H9 (cell line): ENCODE measurements around the gene MIEF1. TPM values are rescaled to one million over a fixed set of nuclear protein-coding genes. Genes with fewer than 3 reads are reported as not detected.

Experiments
- DNase-seq: peaks from one replicate; pipeline ENCODE4 v3.0.0-alpha.2; 2017
- H2AFZ ChIP-seq: one replicate; pipeline ENCODE4 v1.6.1; 2013; ENCODE audit warnings: mild to moderate bottlenecking, low read length, control low read depth, moderate library complexity
- H2AK5ac ChIP-seq: 2 replicates; pipeline ENCODE4 v1.6.1; 2013; ENCODE audit warnings: low read length, control low read depth, mixed read lengths; ENCODE audit not compliant: insufficient read length
- H2BK120ac ChIP-seq: one replicate; pipeline ENCODE4 v1.6.1; 2013; ENCODE audit warnings: low read depth, mild to moderate bottlenecking, low read length, control low read depth, inconsistent platforms; ENCODE audit not compliant: poor library complexity, severe bottlenecking
- H2BK12ac ChIP-seq: 2 replicates; pipeline ENCODE4 v1.6.1; 2013; ENCODE audit warnings: low read length, control low read depth, mixed read lengths, low read depth; ENCODE audit not compliant: insufficient read length
- H2BK15ac ChIP-seq: 2 replicates; pipeline ENCODE4 v1.6.1; 2013; ENCODE audit warnings: low read depth, low read length, control low read depth
- H2BK20ac ChIP-seq: one replicate; pipeline ENCODE4 v1.6.1; 2013; ENCODE audit warnings: low read depth, mild to moderate bottlenecking, low read length, control low read depth, inconsistent platforms; ENCODE audit not compliant: poor library complexity, severe bottlenecking
- H2BK5ac ChIP-seq: 2 replicates; pipeline ENCODE4 v1.6.1; 2013; ENCODE audit warnings: low read length, control low read depth, mixed read lengths; ENCODE audit not compliant: insufficient read length
- H3K14ac ChIP-seq: 2 replicates; pipeline ENCODE4 v1.6.1; 2013; ENCODE audit warnings: low read length, control low read depth; ENCODE audit not compliant: insufficient read depth
- H3K18ac ChIP-seq: 2 replicates; pipeline ENCODE4 v1.6.1; 2013; ENCODE audit warnings: low read depth, mild to moderate bottlenecking, mixed read lengths, low read length, control low read depth; ENCODE audit not compliant: insufficient read length
- H3K23ac ChIP-seq: 2 replicates; pipeline ENCODE4 v1.6.1; 2013; ENCODE audit warnings: low read length, control low read depth, mixed read lengths, low read depth; ENCODE audit not compliant: insufficient read length
- H3K23me2 ChIP-seq: 2 replicates; pipeline ENCODE4 v1.6.1; 2013; ENCODE audit warnings: low read depth, mild to moderate bottlenecking, mixed read lengths, low read length, control low read depth; ENCODE audit not compliant: insufficient read length, poor library complexity, severe bottlenecking
- H3K27ac ChIP-seq: 2 replicates; pipeline ENCODE4 v1.5.1; 2013; ENCODE audit warnings: low read length, control low read depth, mixed read lengths, low read depth; ENCODE audit not compliant: insufficient read length
- H3K27me3 ChIP-seq: 2 replicates; pipeline ENCODE4 v1.6.1; 2013; ENCODE audit warnings: low read length, control low read depth, inconsistent platforms; ENCODE audit not compliant: insufficient read depth
- H3K4ac ChIP-seq: 2 replicates; pipeline ENCODE4 v1.6.1; 2013; ENCODE audit warnings: low read depth, mild to moderate bottlenecking, control low read depth, inconsistent platforms, low read length, moderate library complexity
- H3K4me1 ChIP-seq: 2 replicates; pipeline ENCODE4 v1.6.1; 2013; ENCODE audit warnings: low read length, control low read depth, inconsistent platforms; ENCODE audit not compliant: insufficient read depth
- H3K4me2 ChIP-seq: 2 replicates; pipeline ENCODE4 v1.6.1; 2013; ENCODE audit warnings: low read length, control low read depth, mixed read lengths; ENCODE audit not compliant: insufficient read length, insufficient read depth
- H3K56ac ChIP-seq: 2 replicates; pipeline ENCODE4 v1.6.1; 2013; ENCODE audit warnings: low read depth, mild to moderate bottlenecking, mixed read lengths, low read length, control low read depth; ENCODE audit not compliant: insufficient read length
- H3K79me1 ChIP-seq: 2 replicates; pipeline ENCODE4 v1.6.1; 2013; ENCODE audit warnings: low read depth, mild to moderate bottlenecking, moderate library complexity, low read length, control low read depth, inconsistent platforms; ENCODE audit not compliant: insufficient read depth, poor library complexity, severe bottlenecking
- H3K79me2 ChIP-seq: 2 replicates; pipeline ENCODE4 v1.6.1; 2013; ENCODE audit warnings: low read length, control low read depth, inconsistent platforms; ENCODE audit not compliant: insufficient read depth
- H3K9ac ChIP-seq: 2 replicates; pipeline ENCODE4 v1.6.1; 2013; ENCODE audit warnings: low read length, control low read depth, mixed read lengths; ENCODE audit not compliant: insufficient read length; ENCODE audit errors: extremely low read depth
- H3K9me3 ChIP-seq: one replicate; pipeline ENCODE4 v1.6.1; 2013; ENCODE audit warnings: low read depth, low read length, inconsistent platforms; ENCODE audit not compliant: control insufficient read depth
- H3T11ph ChIP-seq: one replicate; pipeline ENCODE4 v1.6.1; 2013; ENCODE audit warnings: mild to moderate bottlenecking, low read length, control low read depth, inconsistent platforms
- H4K20me1 ChIP-seq: one replicate; pipeline ENCODE4 v1.6.1; 2013; ENCODE audit not compliant: control insufficient read depth, insufficient read length, insufficient read depth
- H4K5ac ChIP-seq: 2 replicates; pipeline ENCODE4 v1.6.1; 2013; ENCODE audit warnings: low read depth, mild to moderate bottlenecking, mixed read lengths, low read length, control low read depth; ENCODE audit not compliant: insufficient read length
- H4K8ac ChIP-seq: replicated peaks from 2 replicates; pipeline ENCODE4 v1.6.1; 2013; ENCODE audit warnings: low read length, control low read depth, mixed read lengths, low read depth; ENCODE audit not compliant: insufficient read length
- H4K91ac ChIP-seq: 2 replicates; pipeline ENCODE4 v1.6.1; 2013; ENCODE audit warnings: low read depth, mild to moderate bottlenecking, moderate library complexity, mixed read lengths, low read length, control low read depth; ENCODE audit not compliant: insufficient read length
- H3K27ac Mint-ChIP-seq, 3 experiments: 2 replicates in 2 of 3; 3 replicates in 1 of 3; pipeline ENCODE4 v1.8.0; 2020 to 2021; ENCODE audit warnings: mixed read lengths in 3 of 3, mild to moderate bottlenecking in 1 of 3, moderate library complexity in 1 of 3
- H3K27me3 Mint-ChIP-seq: 2 replicates; pipeline ENCODE4 v1.8.0; 2021; ENCODE audit warnings: low read depth, mild to moderate bottlenecking, moderate library complexity, mixed read lengths
- H3K36me3 Mint-ChIP-seq, 3 experiments: 2 replicates in 2 of 3; 3 replicates in 1 of 3; pipeline ENCODE4 v1.8.0; 2020 to 2021; ENCODE audit warnings: low read depth in 3 of 3, mixed read lengths in 3 of 3; ENCODE audit not compliant: insufficient read depth in 1 of 3
- H3K4me1 Mint-ChIP-seq, 2 experiments: 2 replicates each; pipeline ENCODE4 v1.8.0; 2020; ENCODE audit warnings: mixed read lengths in 2 of 2
- H3K4me3 Mint-ChIP-seq, 2 experiments: 2 replicates in 1 of 2; 3 replicates in 1 of 2; pipeline ENCODE4 v1.8.0; 2020 to 2021; ENCODE audit warnings: mild to moderate bottlenecking in 2 of 2, mixed read lengths in 2 of 2, moderate library complexity in 1 of 2
- H3K9me3 Mint-ChIP-seq, 2 experiments: 2 replicates in 1 of 2; 3 replicates in 1 of 2; pipeline ENCODE4 v1.8.0; 2020; ENCODE audit warnings: mild to moderate bottlenecking in 2 of 2, mixed read lengths in 2 of 2, moderate library complexity in 1 of 2
- CTCF ChIP-seq: fragments of 200-600 bp; sonication (generic); conservative IDR thresholded peaks from 3 replicates; pipeline ENCODE4 v1.8.0; 2021; ENCODE audit warnings: antibody characterized with exemption, mild to moderate bottlenecking
- WGBS: extraction: QIAGEN DNeasy Blood & Tissue Kit; methylation state at CpG from one replicate; pipeline ENCODE4 v1.1.7; 2013; ENCODE audit warnings: missing lambda C conversion rate, low lambda C conversion rate, mixed read lengths; ENCODE audit not compliant: insufficient read length; ENCODE audit errors: extremely low coverage; 5-methylcytosine and 5-hydroxymethylcytosine counted together
- total RNA-seq: library from RNA; stranded (reverse); gene quantifications from 2 replicates; pipeline ENCODE4 v1.2.1, GENCODE V29; 2021

MIEF1 gene
- total RNA-seq, 1 experiment from 2014 or later: 32.6 TPM

- Histone ChIP-seq H3K27ac (no peak overlapping the region), H3T11ph (no peak overlapping the region), H3K9me3 (no peaks in the 10 kb centered on the region), H3K4ac (no peak overlapping the region), H2BK12ac (no peak overlapping the region), H4K20me1 (peaks cover 2% of the 10 kb centered on the region), H3K23ac (no peak overlapping the region), H3K14ac (peak overlapping the region; percentile 50), H3K4me2 (no peak overlapping the region), H3K23me2 (no peaks in the 10 kb centered on the region), H3K79me1 (no peaks in the 10 kb centered on the region), H3K56ac (no peak overlapping the region), H2BK15ac (no peak overlapping the region), H4K91ac (no peak overlapping the region), H2AK5ac (no peak overlapping the region), H4K5ac (no peak overlapping the region), H3K18ac (no peak overlapping the region), H3K79me2 (no peaks in the 10 kb centered on the region), H2BK120ac (no peak overlapping the region), H4K8ac (no peak overlapping the region), H3K27me3 (no peaks in the 10 kb centered on the region), H3K9ac (no peak overlapping the region), H2BK5ac (no peak overlapping the region), H2BK20ac (no peak overlapping the region), H2AFZ (no peak overlapping the region), H3K4me1 (peaks cover 3% of the 10 kb centered on the region; the same call in 1 of the 2 replicates)
- no peak for TF ChIP-seq CTCF
- Mint-ChIP-seq H3K27ac (peak overlapping the region in 1 of 3 experiments; percentile 56; a peak in 3 of 7 replicates), H3K9me3 (no peaks in the 10 kb centered on the region), H3K4me1 (peaks cover 45 to 60% of the 10 kb centered on the region in 2 experiments), H3K36me3 (no peaks in the 10 kb centered on the region), H3K4me3 (peak overlapping the region in 1 of 2 experiments; percentile 51; a peak in 2 of 5 replicates), H3K27me3 (peaks cover 16% of the 10 kb centered on the region)
- no CpG with 5 or more reads among the region's 16 CpGs for WGBS
- no peak for DNase-seq
These were observed 31.4 kb upstream of the MIEF1 start for GRCh38 chr22:39470451-39471291.
